HL-60 (cell line): ENCODE measurements around the gene SLC22A1.

ENCODE experiments used
- DNase-seq, 2 experiments: peaks; one replicate each; pipeline ENCODE4 v3.0.0-alpha.2; 2010 to 2020; ENCODE audit warnings: low read depth in 1 of 2, low spot score in 1 of 2
- H3K27ac ChIP-seq: fragments of 250-450 bp; sonication (Bioruptor Pico); replicated peaks from 2 replicates; pipeline ENCODE4 v1.5.1; 2020; ENCODE audit warnings: mild to moderate bottlenecking, moderate library complexity
- H3K27me3 ChIP-seq: fragments of 250-450 bp; sonication (Bioruptor Pico); 2 replicates; pipeline ENCODE4 v1.5.1; 2021; ENCODE audit warnings: mild to moderate bottlenecking, moderate library complexity; ENCODE audit not compliant: insufficient read depth, poor library complexity, severe bottlenecking
- H3K4me3 ChIP-seq: replicated peaks from 2 replicates; pipeline ENCODE4 v1.5.1; 2011; ENCODE audit warnings: mild to moderate bottlenecking, control low read depth, low read length; ENCODE audit not compliant: insufficient read depth
- CTCF ChIP-seq: IDR thresholded peaks from one replicate; pipeline ENCODE4 v1.5.1; 2011; ENCODE audit warnings: low read length, control low read depth, inconsistent platforms; ENCODE audit not compliant: insufficient read depth
- GABPA ChIP-seq: IDR thresholded peaks from 2 replicates; pipeline ENCODE4 v1.6.1; 2012; ENCODE audit warnings: low read depth
- POLR2AphosphoS5 ChIP-seq: IDR thresholded peaks from 2 replicates; pipeline ENCODE4 v1.6.1; 2012; ENCODE audit warnings: low read depth
- REST ChIP-seq: IDR thresholded peaks from 2 replicates; pipeline ENCODE4 v1.6.1; 2012; ENCODE audit warnings: low read depth; ENCODE audit not compliant: insufficient replicate concordance
- SPI1 ChIP-seq: IDR thresholded peaks from 2 replicates; pipeline ENCODE4 v1.6.1; 2012; ENCODE audit warnings: low read depth, mild to moderate bottlenecking, borderline replicate concordance

Gene SLC22A1

GRCh38 chr6:160170018-160170680 lies 48.5 kb downstream of the SLC22A1 start:
- peaks cover 2% of the 10 kb centered on the region for H3K27me3 ChIP-seq
- no peak overlapping the region for H3K4me3 ChIP-seq
- TF ChIP-seq SPI1 (no peak), REST (no peak), GABPA (no peak), POLR2AphosphoS5 (no peak), CTCF (no peak)
- DNase-seq: no peak
- H3K27ac ChIP-seq: no peak overlapping the region

GRCh38 chr6:160172704-160173103 lies 51.1 kb downstream of the SLC22A1 start:
- H3K4me3 ChIP-seq: no peak overlapping the region
- H3K27ac ChIP-seq: no peak overlapping the region
- DNase-seq: no peak
- peaks cover 2% of the 10 kb centered on the region for H3K27me3 ChIP-seq
- TF ChIP-seq GABPA: no peak
- TF ChIP-seq POLR2AphosphoS5: no peak
- no peak for TF ChIP-seq CTCF
- no peak for TF ChIP-seq SPI1
- no peak for TF ChIP-seq REST

GRCh38 chr6:160173806-160174527 lies 52.4 kb downstream of the SLC22A1 start:
- TF ChIP-seq REST (no peak), CTCF (no peak), POLR2AphosphoS5 (no peak), SPI1 (no peak), GABPA (no peak)
- no peak for DNase-seq
- H3K27ac ChIP-seq: no peak overlapping the region
- H3K4me3 ChIP-seq: no peak overlapping the region
- H3K27me3 ChIP-seq: peaks cover 2% of the 10 kb centered on the region
